CD4-positive, CD25-positive, alpha-beta regulatory T cell (primary cell): ENCODE results near the gene NKX2-2. TPM values are rescaled to one million over a fixed set of nuclear protein-coding genes. Genes with fewer than 3 reads are reported as not detected.

ENCODE experiments used
- ATAC-seq, 2 donors: fragments of 150-1000 bp; cut with Tn5 transposase; one replicate each; pipeline ENCODE4 v1.10.0; 2021; ENCODE audit warnings: low read depth in 2 of 2, moderate number of reproducible peaks in 2 of 2, moderate library complexity in 1 of 2
- DNase-seq, 3 donors: peaks; one replicate each; pipeline versions ENCODE4 v3.0.0 to v3.0.0-alpha.2; 2012 to 2022; ENCODE audit warnings: mixed read lengths in 1 of 3
- H3K27ac ChIP-seq: one replicate; pipeline ENCODE4 v1.7.0; 2013; ENCODE audit warnings: mild to moderate bottlenecking, low read length; ENCODE audit not compliant: insufficient read depth, poor library complexity, severe bottlenecking
- H3K27me3 ChIP-seq: one replicate; pipeline ENCODE4 v1.7.0; 2013; ENCODE audit warnings: low read length; ENCODE audit not compliant: control insufficient read depth, insufficient read depth
- H3K36me3 ChIP-seq: one replicate; pipeline ENCODE4 v1.7.0; 2013; ENCODE audit warnings: mild to moderate bottlenecking, low read length, moderate library complexity; ENCODE audit not compliant: control insufficient read depth, insufficient read depth
- H3K4me1 ChIP-seq: 2 replicates; pipeline ENCODE4 v1.7.0; 2013; ENCODE audit warnings: mild to moderate bottlenecking, low read length; ENCODE audit not compliant: insufficient read depth, control insufficient read depth, poor library complexity, severe bottlenecking
- H3K4me3 ChIP-seq: one replicate; pipeline ENCODE4 v1.7.0; 2013; ENCODE audit warnings: low read depth, mild to moderate bottlenecking, low read length, moderate library complexity
- H3K9me3 ChIP-seq, 2 experiments: 1 replicate in 1 of 2; 2 replicates in 1 of 2; pipeline ENCODE4 v1.7.0; 2013; ENCODE audit warnings: low read length in 2 of 2, mild to moderate bottlenecking in 1 of 2, moderate library complexity in 1 of 2; ENCODE audit not compliant: control insufficient read depth in 2 of 2
- H3K27ac Mint-ChIP-seq, 3 donors: one replicate each; pipeline ENCODE4 v1.8.0; 2020 to 2022; ENCODE audit warnings: mild to moderate bottlenecking in 3 of 3, mixed read lengths in 3 of 3, moderate library complexity in 2 of 3
- H3K27me3 Mint-ChIP-seq: one replicate; pipeline ENCODE4 v1.8.0; 2022; ENCODE audit warnings: mild to moderate bottlenecking, mixed read lengths
- H3K36me3 Mint-ChIP-seq: one replicate; pipeline ENCODE4 v1.8.0; 2020; ENCODE audit warnings: mixed read lengths
- H3K4me1 Mint-ChIP-seq, 4 donors: one replicate each; pipeline ENCODE4 v1.8.0; 2020 to 2022; ENCODE audit warnings: mixed read lengths in 4 of 4, mild to moderate bottlenecking in 1 of 4
- H3K4me3 Mint-ChIP-seq, 4 donors: one replicate each; pipeline ENCODE4 v1.8.0; 2020 to 2022; ENCODE audit warnings: mild to moderate bottlenecking in 4 of 4, mixed read lengths in 4 of 4, moderate library complexity in 3 of 4
- H3K9me3 Mint-ChIP-seq, 7 donors: one replicate each; pipeline ENCODE4 v1.8.0; 2020 to 2022; ENCODE audit warnings: mixed read lengths in 7 of 7, mild to moderate bottlenecking in 3 of 7, moderate library complexity in 2 of 7
- polyA plus RNA-seq, 4 donors: library from polyadenylated mRNA; unstranded; fragments of 300-500 nt; fragmentation: Illumina TruSeq; gene quantifications; one replicate each; pipeline ENCODE4 v1.2.3, GENCODE V29; 2021
- total RNA-seq: library from RNA; stranded (reverse); gene quantifications from one replicate; pipeline ENCODE4 v1.2.3, GENCODE V29; 2022

The NKX2-2 gene
- total and polyA plus RNA-seq, 5 donors from 2014 or later, result not detected

DNA sequence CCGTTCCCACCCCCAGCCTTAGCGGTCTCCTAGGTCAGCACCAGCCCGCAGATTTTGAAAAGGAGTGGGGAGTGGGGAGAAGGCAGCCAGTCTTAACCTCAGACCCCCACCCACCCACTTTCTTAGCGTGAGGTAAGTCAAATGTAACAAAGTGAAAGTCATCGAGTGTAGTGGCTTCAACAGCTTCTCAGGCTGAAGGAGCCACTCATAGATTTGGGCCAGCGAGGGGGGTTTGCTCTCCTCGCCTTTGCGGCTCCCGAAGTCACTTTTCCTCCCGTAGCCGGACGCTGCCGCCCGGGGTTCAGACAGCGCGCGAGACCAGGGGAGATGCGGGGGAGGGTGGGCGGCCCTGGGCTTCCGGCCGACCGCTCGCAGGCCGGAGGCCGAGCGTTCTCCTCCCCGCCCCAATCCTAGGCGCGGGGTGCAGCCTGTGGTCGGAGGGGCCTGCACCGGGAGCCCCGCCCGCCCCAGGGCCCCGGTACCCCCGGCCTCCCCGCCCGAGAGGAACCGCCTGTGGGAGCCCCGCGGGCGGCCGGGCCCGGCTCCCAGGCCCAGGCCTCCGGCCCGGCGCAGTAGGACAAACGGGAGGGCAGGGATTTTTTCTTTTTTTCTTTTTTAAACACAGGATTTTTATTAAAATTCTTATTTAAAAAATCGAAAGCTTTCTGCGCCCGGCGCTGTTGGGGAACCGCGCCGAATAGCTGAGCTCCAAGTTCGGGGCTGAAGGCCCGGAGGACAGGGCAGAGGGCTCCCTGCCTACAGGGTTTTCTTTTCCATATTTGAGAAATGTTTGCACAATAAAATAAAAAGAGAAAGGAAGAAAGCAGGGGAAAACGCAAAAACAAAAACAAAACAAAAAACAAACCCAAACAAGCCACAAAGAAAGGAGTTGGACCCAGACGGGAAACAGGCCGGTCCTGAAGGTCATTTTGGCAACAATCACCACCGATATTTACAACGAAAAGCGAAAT is 3.2 kb downstream of the NKX2-2 start:
- DNase-seq (no peak), ATAC-seq (no peak)
- Mint-ChIP-seq H3K36me3 (no peaks in the 10 kb centered on the region), H3K9me3 (peaks cover 0 to 4% (median 0%) of the 10 kb centered on the region in 7 donors), H3K27me3 (peaks cover 88% of the 10 kb centered on the region), H3K4me1 (peaks cover 4 to 70% (median 28%) of the 10 kb centered on the region in 4 donors), H3K4me3 (peak overlapping the region; percentile 80 to 96 (median 86)), H3K27ac (peak overlapping the region in 2 of 3 donors; percentile 15 to 56)
- H3K9me3 ChIP-seq, result no peaks in the 10 kb centered on the region
- peak overlapping the region; percentile 41 for H3K4me3 ChIP-seq
- H3K36me3 ChIP-seq, result no peaks in the 10 kb centered on the region
- no peak overlapping the region for H3K27ac ChIP-seq
- H3K4me1 ChIP-seq, result peaks cover 66% of the 10 kb centered on the region
- H3K27me3 ChIP-seq, result peaks cover 29% of the 10 kb centered on the region

DNA sequence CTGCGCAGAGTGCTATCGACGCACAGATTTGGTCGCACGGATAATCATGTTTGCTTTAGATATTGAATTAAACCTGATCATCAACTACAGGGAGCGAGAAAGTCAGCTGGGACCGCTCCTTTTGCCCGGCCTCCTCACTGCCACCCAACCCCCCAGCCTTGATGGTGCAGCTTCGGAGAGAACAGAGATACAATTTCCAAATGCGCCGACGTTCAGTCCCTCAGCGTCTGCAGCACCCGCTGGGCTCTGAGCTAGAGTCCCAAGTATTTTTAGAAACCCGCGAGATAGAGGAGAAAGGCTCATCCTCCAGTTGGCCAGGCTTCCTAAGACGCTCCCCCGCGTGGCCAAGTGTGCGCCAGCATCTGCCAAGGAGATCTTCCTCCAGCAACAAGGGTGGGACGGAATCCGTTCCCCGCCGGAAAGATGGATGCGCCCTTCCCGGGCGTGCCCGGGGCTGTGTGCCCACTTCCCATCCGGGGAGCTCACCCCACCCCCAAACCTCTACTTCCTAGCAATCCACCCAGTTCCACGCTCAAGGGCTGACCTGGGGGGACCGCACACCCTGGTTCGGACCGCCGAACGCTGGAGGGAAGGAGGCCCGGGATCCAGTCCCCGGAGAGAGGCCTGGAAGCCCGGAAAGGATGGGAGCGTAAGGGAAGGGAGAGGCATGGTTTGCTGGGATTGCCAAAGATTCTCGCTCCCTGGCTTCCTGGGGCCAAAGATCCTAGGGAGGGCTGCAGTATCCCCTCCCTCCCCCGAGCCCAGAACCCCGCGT is 4.1 kb downstream of the NKX2-2 start:
- H3K27ac ChIP-seq, result no peak overlapping the region
- peaks cover 4 to 72% (median 30%) of the 10 kb centered on the region in 4 donors for H3K4me1 Mint-ChIP-seq
- H3K4me3 ChIP-seq, result peak overlapping the region; percentile 41
- H3K4me1 ChIP-seq, result peaks cover 66% of the 10 kb centered on the region
- H3K27me3 ChIP-seq, result peaks cover 29% of the 10 kb centered on the region
- peaks cover 0 to 5% (median 0%) of the 10 kb centered on the region in 7 donors for H3K9me3 Mint-ChIP-seq
- no peaks in the 10 kb centered on the region for H3K36me3 ChIP-seq
- H3K27ac Mint-ChIP-seq, result no peak overlapping the region
- H3K36me3 Mint-ChIP-seq, result no peaks in the 10 kb centered on the region
- ATAC-seq, result no peak
- H3K4me3 Mint-ChIP-seq, result peak overlapping the region; percentile 80 to 96 (median 86)
- DNase-seq, result no peak
- H3K9me3 ChIP-seq, result no peaks in the 10 kb centered on the region
- peaks cover 89% of the 10 kb centered on the region for H3K27me3 Mint-ChIP-seq

DNA sequence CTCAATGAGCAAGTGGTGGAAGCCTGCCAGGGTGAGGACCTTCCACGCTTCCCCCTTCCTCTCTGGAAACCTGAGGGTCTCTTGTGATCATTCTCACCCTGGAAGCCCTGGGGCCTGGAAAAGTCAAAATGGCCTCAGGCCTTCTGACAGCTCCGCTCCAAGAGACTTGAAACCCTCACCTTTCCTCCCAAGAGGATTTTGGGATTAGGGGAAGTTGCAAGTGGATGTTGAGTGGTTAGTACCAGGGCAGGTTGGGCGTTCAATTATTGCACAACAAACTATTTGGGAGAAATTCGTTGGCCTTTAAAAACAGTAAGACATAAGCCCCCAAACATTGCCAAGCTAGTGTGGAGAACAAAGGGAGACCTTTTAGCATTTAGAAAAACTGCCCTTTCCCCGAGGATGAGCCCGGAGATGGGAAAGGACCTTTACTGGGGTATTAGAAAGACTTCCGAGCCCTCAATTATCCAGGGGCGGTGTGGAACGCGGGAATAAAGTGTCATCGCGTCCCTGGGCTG is 4.7 kb downstream of the NKX2-2 start:
- ATAC-seq, result no peak
- Mint-ChIP-seq H3K9me3 (peaks cover 0 to 6% (median 0%) of the 10 kb centered on the region in 7 donors), H3K4me1 (peaks cover 4 to 68% (median 31%) of the 10 kb centered on the region in 4 donors), H3K27me3 (peaks cover 86% of the 10 kb centered on the region), H3K36me3 (no peaks in the 10 kb centered on the region), H3K4me3 (peak overlapping the region; percentile 74 to 96 (median 78)), H3K27ac (no peak overlapping the region)
- no peak for DNase-seq
- Histone ChIP-seq H3K4me1 (peaks cover 60% of the 10 kb centered on the region), H3K36me3 (no peaks in the 10 kb centered on the region), H3K4me3 (no peak overlapping the region), H3K27me3 (peaks cover 33% of the 10 kb centered on the region), H3K27ac (no peak overlapping the region), H3K9me3 (no peaks in the 10 kb centered on the region)

DNA sequence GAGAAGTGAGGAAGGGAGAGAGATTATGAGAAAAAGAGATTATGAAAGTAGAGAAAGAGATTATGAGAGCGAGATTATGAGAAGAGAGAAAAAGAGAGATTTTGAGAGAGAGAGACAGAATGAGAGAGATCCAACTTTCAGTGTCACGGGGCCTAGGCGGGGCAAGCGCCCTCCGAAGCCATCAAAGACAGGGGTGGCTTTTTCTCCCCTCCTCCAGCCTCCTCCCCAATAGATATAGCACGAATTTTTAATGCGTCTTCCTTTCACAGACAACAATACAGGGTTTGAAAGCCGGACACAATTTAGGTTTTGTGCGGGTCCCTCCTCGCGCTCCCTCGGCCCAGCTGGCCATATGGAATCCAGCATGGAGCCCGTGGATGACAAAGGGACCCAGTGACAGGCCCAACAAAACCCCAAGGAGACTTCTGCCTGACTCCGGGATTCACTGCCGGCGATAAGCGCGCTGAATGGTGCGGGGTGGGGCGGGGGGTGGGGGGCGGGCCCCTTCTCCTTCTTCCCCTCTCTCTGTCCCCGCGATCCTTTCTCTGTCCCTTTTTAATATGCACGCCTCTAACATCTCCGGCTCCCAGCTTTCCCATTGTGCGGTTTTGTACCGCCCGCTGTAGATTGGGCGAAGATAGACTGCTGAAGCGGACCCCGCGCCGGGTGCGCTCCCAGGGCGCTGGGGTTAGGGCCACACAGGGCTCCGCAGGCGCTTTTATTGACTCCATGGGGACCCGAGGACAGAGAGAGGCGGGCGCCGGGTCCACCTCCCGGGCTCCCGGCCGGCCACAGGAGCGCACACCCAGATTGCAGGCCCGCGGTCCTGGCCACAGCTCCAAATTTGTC is 5.4 kb downstream of the NKX2-2 start:
- Histone ChIP-seq H3K4me3 (no peak overlapping the region), H3K4me1 (peaks cover 55% of the 10 kb centered on the region), H3K9me3 (no peaks in the 10 kb centered on the region), H3K36me3 (no peaks in the 10 kb centered on the region), H3K27ac (no peak overlapping the region), H3K27me3 (peaks cover 33% of the 10 kb centered on the region)
- peaks cover 86% of the 10 kb centered on the region for H3K27me3 Mint-ChIP-seq
- no peak overlapping the region for H3K27ac Mint-ChIP-seq
- H3K36me3 Mint-ChIP-seq, result no peaks in the 10 kb centered on the region
- H3K4me3 Mint-ChIP-seq, result peak overlapping the region; percentile 27 to 83 (median 50)
- DNase-seq, result no peak
- H3K9me3 Mint-ChIP-seq, result peaks cover 0 to 6% (median 0%) of the 10 kb centered on the region in 7 donors
- no peak for ATAC-seq
- H3K4me1 Mint-ChIP-seq, result peaks cover 4 to 62% (median 31%) of the 10 kb centered on the region in 4 donors

DNA sequence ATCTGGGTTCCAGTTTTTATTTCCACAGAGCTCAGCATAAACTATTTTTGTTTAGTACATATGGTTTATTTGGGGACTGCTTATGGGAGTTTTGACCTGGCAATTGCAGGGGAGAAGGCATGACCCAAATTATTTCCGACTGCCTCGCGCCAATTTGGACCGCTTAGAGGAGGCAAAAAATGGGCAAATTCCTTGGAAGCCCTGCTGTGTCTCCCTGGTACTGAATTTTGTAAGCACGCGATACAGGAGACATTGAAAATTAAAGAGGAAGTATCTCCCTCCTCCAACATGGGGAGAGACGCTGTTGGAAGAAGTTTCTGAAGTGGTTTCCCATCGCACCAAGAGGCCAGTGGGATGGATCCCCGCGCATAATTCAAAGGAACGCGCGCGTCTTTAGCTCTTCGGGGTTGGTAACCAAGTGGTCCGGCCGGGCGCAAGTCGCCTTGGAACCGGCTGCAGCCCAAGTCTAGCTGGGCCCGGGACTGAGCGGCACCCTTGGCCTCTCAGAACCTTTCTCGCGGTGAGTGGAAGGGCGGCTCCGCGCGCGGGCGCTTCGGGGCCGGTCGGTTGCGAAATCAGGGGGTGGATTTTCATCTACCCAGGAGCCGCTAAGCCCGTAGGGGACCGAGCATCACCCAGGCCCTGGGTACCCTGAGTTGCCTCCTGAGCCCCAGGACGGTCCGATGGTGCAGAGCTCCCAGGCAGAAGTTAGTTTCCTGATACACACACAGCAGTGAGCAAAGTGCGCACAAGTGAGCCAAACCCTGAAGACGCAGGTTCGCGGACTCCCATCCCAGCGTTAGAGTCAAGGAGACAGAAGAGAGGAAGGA is 6.2 kb downstream of the NKX2-2 start:
- Histone ChIP-seq H3K36me3 (no peaks in the 10 kb centered on the region), H3K9me3 (no peaks in the 10 kb centered on the region), H3K27ac (no peak overlapping the region), H3K4me1 (peaks cover 47% of the 10 kb centered on the region), H3K27me3 (peaks cover 33% of the 10 kb centered on the region), H3K4me3 (no peak overlapping the region)
- ATAC-seq, result no peak
- Mint-ChIP-seq H3K36me3 (no peaks in the 10 kb centered on the region), H3K4me1 (peaks cover 4 to 54% (median 27%) of the 10 kb centered on the region in 4 donors), H3K4me3 (peak overlapping the region; percentile 21 to 90 (median 84)), H3K27ac (peak overlapping the region in 2 of 3 donors; percentile 32 to 84), H3K27me3 (peaks cover 82% of the 10 kb centered on the region), H3K9me3 (peaks cover 0 to 6% (median 0%) of the 10 kb centered on the region in 7 donors)
- DNase-seq, result no peak

DNA sequence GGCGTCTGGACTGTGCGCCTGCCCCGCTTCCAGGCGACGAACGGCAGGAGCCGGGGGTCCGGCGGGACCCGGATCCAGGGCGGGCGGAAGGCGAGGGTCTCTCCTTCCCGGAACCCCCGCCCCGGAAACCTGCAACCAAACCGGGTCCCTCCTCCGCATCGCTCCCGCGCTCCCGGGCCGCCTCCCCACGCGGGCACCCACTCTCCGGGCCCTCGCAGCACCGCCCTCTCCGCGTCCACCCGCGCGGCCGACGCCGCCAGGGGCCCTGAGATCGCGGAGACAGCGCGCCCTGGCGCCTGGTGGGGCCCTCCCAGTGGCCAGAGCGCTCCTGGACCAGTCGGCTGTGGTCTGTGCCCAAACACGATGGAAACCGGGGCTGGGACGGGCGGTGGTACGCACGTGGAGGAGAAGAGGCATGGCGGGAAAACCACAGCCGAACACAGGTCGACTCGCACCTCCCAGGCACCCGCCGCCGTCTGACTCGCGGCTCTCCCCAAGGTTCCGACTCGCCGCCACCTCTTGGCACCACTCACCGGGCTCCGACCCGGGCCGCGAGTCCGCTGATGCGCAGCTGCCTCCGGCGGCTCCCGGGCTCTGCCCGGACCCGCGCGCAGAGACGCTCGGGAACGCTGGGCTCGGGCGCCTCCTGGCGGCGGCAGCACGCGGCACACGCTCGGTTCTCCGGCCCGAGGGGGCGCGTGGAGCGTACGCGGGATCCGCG is 7.9 kb downstream of the NKX2-2 start:
- ATAC-seq (peak; percentile 70 to 71), DNase-seq (peak; percentile 43 to 70 (median 65))
- H3K36me3 ChIP-seq, result no peaks in the 10 kb centered on the region
- Mint-ChIP-seq H3K36me3 (no peaks in the 10 kb centered on the region), H3K4me1 (peaks cover 0 to 41% (median 26%) of the 10 kb centered on the region in 4 donors), H3K27me3 (peaks cover 67% of the 10 kb centered on the region), H3K27ac (no peak overlapping the region), H3K9me3 (peaks cover 0 to 6% (median 0%) of the 10 kb centered on the region in 7 donors), H3K4me3 (peak overlapping the region; percentile 59 to 84 (median 83))
- H3K4me1 ChIP-seq, result peaks cover 30% of the 10 kb centered on the region
- H3K9me3 ChIP-seq, result no peaks in the 10 kb centered on the region
- H3K4me3 ChIP-seq, result no peak overlapping the region
- peaks cover 27% of the 10 kb centered on the region for H3K27me3 ChIP-seq
- no peak overlapping the region for H3K27ac ChIP-seq
